Adrenal gland (tissue), 12 donors: Measurements from ENCODE around the gene SLC9A9. TPM values are rescaled to one million over a fixed set of nuclear protein-coding genes. Genes with fewer than 3 reads are reported as not detected.

Experiments used
- DNase-seq, 7 donors: peaks; one replicate each; pipeline ENCODE4 v3.0.0-alpha.2; 2019 to 2020
- H3K27ac ChIP-seq, 5 donors: fragments of 200-600 bp; sonication (generic) in 4 of 5; 1 replicate in 3 of 5; 2 replicates in 2 of 5; pipeline versions ENCODE4 v1.5.1 to v1.8.0; 2016 to 2020; ENCODE audit warnings: mild to moderate bottlenecking in 1 of 5
- H3K27me3 ChIP-seq: fragments of 200-600 bp; 2 replicates; pipeline ENCODE4 v1.8.0; 2021
- H3K36me3 ChIP-seq, 2 donors: fragments of 200-600 bp; replicated peaks in 1 of 2; 1 replicate in 1 of 2; 2 replicates in 1 of 2; pipeline versions ENCODE4 v1.5.1 to v1.8.0; 2018 to 2022
- H3K4me1 ChIP-seq, 2 donors: fragments of 200-600 bp; replicated peaks in 1 of 2; 1 replicate in 1 of 2; 2 replicates in 1 of 2; pipeline versions ENCODE4 v1.5.1 to v1.8.0; 2018 to 2021
- H3K4me3 ChIP-seq, 4 donors: fragments of 200-600 bp; sonication (generic) in 3 of 4; one replicate each; pipeline ENCODE4 v1.5.1; 2016 to 2018
- H3K9me3 ChIP-seq, 3 donors: fragments of 200-600 bp; sonication (generic) in 1 of 3; replicated peaks in 1 of 3; 1 replicate in 2 of 3; 2 replicates in 1 of 3; pipeline versions ENCODE4 v1.5.1 to v1.8.0; 2016 to 2021
- POLR2A ChIP-seq, 2 donors: fragments of 450-650 bp; IDR thresholded peaks; one replicate each; pipeline ENCODE4 v1.6.1; 2017; ENCODE audit warnings: antibody characterized with exemption in 2 of 2, mild to moderate bottlenecking in 2 of 2, moderate library complexity in 1 of 2
- WGBS, 4 donors: extraction: QIAGEN DNeasy Blood & Tissue Kit in 2 of 4; methylation state at CpG; one replicate each; pipeline versions ENCODE4 v1.1.5 to v1.1.7; 2013 to 2017; 5-methylcytosine and 5-hydroxymethylcytosine counted together
- intact Hi-C, 2 donors: fragments of 100-400 bp; cut with DNase I; formaldehyde crosslinking; loops; one replicate each; pipeline versions ENCODE4 v1.14.1 to v1.15.0; 2022 to 2023
- polyA plus RNA-seq, 3 donors: library from polyadenylated mRNA; stranded (reverse); fragments of 200-250 nt in 2 of 3; fragments of 350-450 nt in 1 of 3; fragmentation: Illumina TruSeq in 1 of 3; extraction: RNeasy Lipid Tissue Mini Kit (QIAGEN cat#74804) in 1 of 3; gene quantifications; one replicate each; pipeline ENCODE4 v1.2.3, GENCODE V29; 2013 to 2014
- total RNA-seq, 9 donors: library from RNA; depleted of rRNA in 4 of 9; stranded (reverse); fragments of >200 nt in 4 of 9; fragments of 120-200 nt in 1 of 9; fragmentation: NEBNext Ultra II Directional in 1 of 9; extraction: Animal tissue kit (Norgen Biotek cat#: 25700) in 1 of 9; gene quantifications; one replicate each; pipeline versions ENCODE4 v1.1.0 to v1.2.4, GENCODE V29; 2013 to 2023
- TF ChIP-seq, protein P1 (sequence below), 6 experiments: fragments of 450-650 bp in 4 of 6; fragments of 200-600 bp in 2 of 6; sonication (generic) in 1 of 6; IDR thresholded peaks; 1 replicate in 5 of 6; 2 replicates in 1 of 6; pipeline versions ENCODE4 v1.5.1 to v1.8.0; 2016 to 2021; ENCODE audit warnings: antibody characterized with exemption in 6 of 6, mild to moderate bottlenecking in 2 of 6, moderate library complexity in 1 of 6
- donor health status: healthy with polysubstance abuse.
- donor health status: Bipolar disorder and iron deficiency.
- donor health status: DM: yes; HTN: yes; CAD: no.
- donor health status: DM: no; HTN: no; CAD: no.
- donor health status: DM: no; HTN: no; CAD: no.
- donor health status: DM: yes; HTN: yes; CAD: no.

Gene SLC9A9
- total and polyA plus RNA-seq, 12 donors = 4.2 to 23.7 (median 13.5) TPM

DNA sequence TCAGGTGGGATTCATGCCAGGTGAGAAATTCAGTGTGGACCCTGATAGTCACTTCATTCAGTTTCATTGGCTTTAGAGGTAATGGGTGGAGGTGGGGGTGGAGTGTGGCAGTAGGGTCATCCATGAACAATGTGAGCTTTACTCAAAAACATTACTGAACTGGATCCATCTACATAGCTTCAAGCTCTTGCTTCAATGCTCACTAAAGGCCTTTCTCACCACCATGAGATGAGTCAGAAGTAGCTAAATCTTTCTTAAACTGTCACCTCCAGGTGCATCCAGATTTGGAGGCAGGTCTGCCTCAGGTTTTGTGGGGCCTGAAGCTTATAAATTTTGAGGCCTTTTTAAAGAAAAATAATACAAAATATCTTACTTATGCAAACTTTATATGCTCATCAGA, 365.1 kb downstream of the SLC9A9 start:
- DNase-seq = no peak
- no peaks in the 10 kb centered on the region for H3K9me3 ChIP-seq
- H3K27me3 ChIP-seq = no peaks in the 10 kb centered on the region
- H3K36me3 ChIP-seq = no peaks in the 10 kb centered on the region
- H3K4me3 ChIP-seq = no peak overlapping the region
- intact Hi-C loops = no loop called here
- TF ChIP-seq, protein P1, sequence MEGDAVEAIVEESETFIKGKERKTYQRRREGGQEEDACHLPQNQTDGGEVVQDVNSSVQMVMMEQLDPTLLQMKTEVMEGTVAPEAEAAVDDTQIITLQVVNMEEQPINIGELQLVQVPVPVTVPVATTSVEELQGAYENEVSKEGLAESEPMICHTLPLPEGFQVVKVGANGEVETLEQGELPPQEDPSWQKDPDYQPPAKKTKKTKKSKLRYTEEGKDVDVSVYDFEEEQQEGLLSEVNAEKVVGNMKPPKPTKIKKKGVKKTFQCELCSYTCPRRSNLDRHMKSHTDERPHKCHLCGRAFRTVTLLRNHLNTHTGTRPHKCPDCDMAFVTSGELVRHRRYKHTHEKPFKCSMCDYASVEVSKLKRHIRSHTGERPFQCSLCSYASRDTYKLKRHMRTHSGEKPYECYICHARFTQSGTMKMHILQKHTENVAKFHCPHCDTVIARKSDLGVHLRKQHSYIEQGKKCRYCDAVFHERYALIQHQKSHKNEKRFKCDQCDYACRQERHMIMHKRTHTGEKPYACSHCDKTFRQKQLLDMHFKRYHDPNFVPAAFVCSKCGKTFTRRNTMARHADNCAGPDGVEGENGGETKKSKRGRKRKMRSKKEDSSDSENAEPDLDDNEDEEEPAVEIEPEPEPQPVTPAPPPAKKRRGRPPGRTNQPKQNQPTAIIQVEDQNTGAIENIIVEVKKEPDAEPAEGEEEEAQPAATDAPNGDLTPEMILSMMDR (IDR thresholded peaks at IDR 0.05) = no peak
- TF ChIP-seq POLR2A (IDR thresholded peaks at IDR 0.05) = no peak
- H3K27ac ChIP-seq = no peak overlapping the region
- no peaks in the 10 kb centered on the region for H3K4me1 ChIP-seq

DNA sequence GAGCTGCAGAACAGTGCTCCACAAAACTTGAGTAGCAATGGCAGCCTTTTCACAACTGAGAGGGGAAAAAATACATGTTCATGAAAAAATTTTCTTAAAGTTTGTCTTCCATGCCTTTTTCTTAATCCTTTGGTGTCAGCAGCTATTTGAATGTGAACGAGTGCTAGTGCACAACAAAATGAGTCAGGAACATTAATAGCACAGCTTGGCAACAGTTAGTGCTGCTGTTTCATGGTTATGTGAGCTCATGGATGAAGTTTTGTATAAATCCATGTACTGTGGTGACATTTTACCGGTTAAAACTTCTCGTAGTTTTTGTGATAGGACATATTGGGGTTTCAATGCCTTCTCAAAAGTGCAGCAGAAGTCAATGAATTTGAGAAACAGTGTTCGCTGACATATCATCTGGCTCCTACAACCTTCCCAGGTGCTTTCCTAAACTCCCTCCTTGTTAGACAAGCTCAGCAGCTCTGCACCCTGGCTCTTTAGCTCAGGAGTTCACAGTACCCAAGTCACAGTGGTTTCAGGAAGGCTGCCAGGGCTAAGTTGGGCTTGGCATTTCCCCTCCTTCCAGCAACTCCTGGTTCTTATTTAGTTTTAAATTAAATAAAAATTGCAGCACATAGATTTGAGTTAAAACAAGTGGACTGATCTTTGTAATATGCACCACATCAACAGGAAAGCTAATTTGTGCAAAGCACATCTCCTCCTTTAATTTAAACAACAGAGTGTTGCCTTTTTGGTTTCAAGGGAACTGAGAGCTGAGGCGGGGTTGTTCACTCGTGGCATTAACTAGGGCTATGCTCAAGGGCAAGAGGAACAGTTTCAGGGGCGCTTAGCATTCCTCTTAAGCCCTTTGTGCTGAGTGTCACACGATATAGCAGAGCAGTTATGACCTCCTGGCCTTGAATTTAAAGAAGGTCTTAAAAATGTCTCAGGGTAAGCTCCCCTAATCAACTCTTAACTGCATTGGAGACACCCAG, 365.9 kb downstream of the SLC9A9 start:
- Histone ChIP-seq H3K27ac (no peak overlapping the region), H3K4me1 (no peaks in the 10 kb centered on the region), H3K27me3 (no peaks in the 10 kb centered on the region), H3K36me3 (no peaks in the 10 kb centered on the region), H3K4me3 (no peak overlapping the region), H3K9me3 (no peaks in the 10 kb centered on the region)
- no peak for DNase-seq
- TF ChIP-seq, protein P1 (IDR thresholded peaks at IDR 0.05) = no peak
- no peak for TF ChIP-seq POLR2A (IDR thresholded peaks at IDR 0.05)
- 81 to 88% (median 83%) methylated on average over 8 of the region's 8 CpGs for WGBS, 4 donors
- intact Hi-C loops = no loop called here

DNA sequence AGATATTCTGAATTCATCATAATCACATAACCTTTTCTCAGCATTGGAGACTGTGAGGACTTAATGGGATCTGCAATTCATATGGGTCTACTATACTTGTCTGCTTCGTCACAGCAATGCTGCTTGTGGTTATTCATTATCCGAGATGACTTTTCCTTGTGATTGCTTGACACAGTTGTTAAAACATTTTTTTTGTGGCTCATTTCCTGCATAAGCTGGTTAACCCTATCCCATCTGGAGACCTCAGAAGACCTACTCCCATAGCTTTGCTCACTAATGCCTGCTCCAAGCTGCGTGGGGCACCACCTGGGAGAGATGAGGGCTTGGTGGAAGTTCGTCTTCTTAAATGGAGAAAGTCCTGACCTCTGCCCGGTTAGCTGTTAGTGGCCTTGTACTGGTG, 367.9 kb downstream of the SLC9A9 start:
- 38 to 71% (median 63%) methylated on average over 5 of the region's 5 CpGs for WGBS, 4 donors
- no peak for DNase-seq
- Histone ChIP-seq H3K36me3 (no peaks in the 10 kb centered on the region), H3K4me1 (no peaks in the 10 kb centered on the region), H3K4me3 (no peak overlapping the region), H3K27ac (no peak overlapping the region), H3K27me3 (no peaks in the 10 kb centered on the region), H3K9me3 (no peaks in the 10 kb centered on the region)
- TF ChIP-seq, protein P1 (IDR thresholded peaks at IDR 0.05) = no peak
- no peak for TF ChIP-seq POLR2A (IDR thresholded peaks at IDR 0.05)
- intact Hi-C loops = no loop called here

DNA sequence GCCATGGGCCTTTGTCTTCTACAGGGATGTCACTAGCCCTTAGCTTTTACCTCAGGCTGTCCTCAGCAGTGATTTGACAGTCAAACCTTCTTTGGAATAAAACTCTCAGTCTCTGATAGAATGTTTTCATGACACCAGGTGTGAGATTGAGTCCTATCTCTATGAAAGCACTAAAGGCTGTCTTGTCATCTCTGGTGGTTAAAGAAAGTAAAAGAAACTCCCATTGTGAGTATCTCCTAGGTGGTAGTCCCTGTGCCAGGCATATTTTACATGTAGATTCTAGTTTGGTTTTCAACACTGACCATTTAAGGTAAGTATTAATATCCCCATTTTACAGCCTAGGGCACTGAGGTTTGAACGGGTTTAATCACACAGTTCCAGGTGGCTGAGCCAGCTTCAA, 368.5 kb downstream of the SLC9A9 start:
- no peak overlapping the region for H3K4me3 ChIP-seq
- DNase-seq = no peak
- no peaks in the 10 kb centered on the region for H3K9me3 ChIP-seq
- intact Hi-C loops = no loop called here
- no peaks in the 10 kb centered on the region for H3K36me3 ChIP-seq
- H3K4me1 ChIP-seq = no peaks in the 10 kb centered on the region
- TF ChIP-seq, protein P1 (IDR thresholded peaks at IDR 0.05) = no peak
- TF ChIP-seq POLR2A (IDR thresholded peaks at IDR 0.05) = no peak
- WGBS, 4 donors = 93 to 100% (median 95%) methylated on average over 1 of the region's 1 CpG
- H3K27ac ChIP-seq = no peak overlapping the region
- no peaks in the 10 kb centered on the region for H3K27me3 ChIP-seq
